Astrocyte (in vitro differentiated cells and primary cell): ENCODE data around the gene KRT84.

Source experiments
- CTCF ChIP-seq: IDR thresholded peaks from 2 replicates; pipeline ENCODE4 v1.5.1; 2011; ENCODE audit warnings: low read depth, mild to moderate bottlenecking, inconsistent platforms, low read length, moderate library complexity; ENCODE audit not compliant: insufficient read depth
- EZH2 ChIP-seq: IDR thresholded peaks from 2 replicates; pipeline ENCODE4 v1.6.1; 2012; ENCODE audit warnings: mild to moderate bottlenecking, low read length, inconsistent platforms; ENCODE audit not compliant: insufficient read depth

GRCh38 chr12:52363111-52363679, 22.3 kb downstream of the KRT84 start:
- TF ChIP-seq CTCF (no peak), EZH2 (no peak)
